Measurements from ENCODE around the gene NAV3. TPM values are rescaled to one million over a fixed set of nuclear protein-coding genes. Genes with fewer than 3 reads are reported as not detected.

The NAV3 gene
- polyA plus RNA-seq, 1 donor from 2014 or later = 36.9 TPM

- TF ChIP-seq RAD21 (conservative IDR thresholded peaks at IDR 0.05) = no peak
- no peak for TF ChIP-seq REST (IDR thresholded peaks at IDR 0.05; ENCODE audit: borderline replicate concordance)
- TF ChIP-seq EP300 (conservative IDR thresholded peaks at IDR 0.05; ENCODE audit: poor library complexity, severe bottlenecking) = no peak
- TF ChIP-seq TAF1 (IDR thresholded peaks at IDR 0.05; ENCODE audit: low read depth) = no peak
- no peak for TF ChIP-seq CTCF (IDR thresholded peaks at IDR 0.05; ENCODE audit: poor library complexity, severe bottlenecking)
- no peak for TF ChIP-seq SMC3 (conservative IDR thresholded peaks at IDR 0.05; ENCODE audit: poor library complexity)
- TF ChIP-seq MXI1 (conservative IDR thresholded peaks at IDR 0.05; ENCODE audit: poor library complexity, severe bottlenecking) = no peak
- TF ChIP-seq POLR2AphosphoS5 (IDR thresholded peaks at IDR 0.05) = no peak
- TF ChIP-seq EZH2 (IDR thresholded peaks at IDR 0.05; ENCODE audit: borderline replicate concordance, insufficient read depth, low read length, poor library complexity, severe bottlenecking) = no peak
- Histone ChIP-seq H3F3A (ENCODE audit: insufficient read depth, low read length, poor library complexity, severe bottlenecking) (no peaks in the 10 kb centered on the region), H3K9me3 (ENCODE audit: low read length) (no peaks in the 10 kb centered on the region), H3K9ac (ENCODE audit: low read length) (no peak overlapping the region), H3K36me3 (ENCODE audit: insufficient read depth, low read length) (no peaks in the 10 kb centered on the region), H3K4me3 (ENCODE audit: low read length) (no peak overlapping the region), H3K27ac (ENCODE audit: low read length) (no peak overlapping the region), H3K27me3 (ENCODE audit: insufficient read depth, low read depth, low read length) (no peaks in the 10 kb centered on the region), H3K9me2 (ENCODE audit: insufficient read depth, low read length) (no peaks in the 10 kb centered on the region), H2AFZ (ENCODE audit: low read depth, low read length) (no peak overlapping the region), H4K20me1 (ENCODE audit: insufficient read depth) (no peaks in the 10 kb centered on the region), H3K79me2 (replicated peaks; ENCODE audit: insufficient read depth, low read length) (no peaks in the 10 kb centered on the region), H3K4me2 (ENCODE audit: low read length) (no peak overlapping the region)
These were observed 77.2 kb downstream of the NAV3 start for GRCh38 chr12:77907936-77908335.

- H3K9me2 ChIP-seq (ENCODE audit: insufficient read depth, low read length) = no peaks in the 10 kb centered on the region
- H3K9ac ChIP-seq (ENCODE audit: low read length) = no peak overlapping the region
- no peaks in the 10 kb centered on the region for H3F3A ChIP-seq (ENCODE audit: insufficient read depth, low read length, poor library complexity, severe bottlenecking)
- no peaks in the 10 kb centered on the region for H3K36me3 ChIP-seq (ENCODE audit: insufficient read depth, low read length)
- no peaks in the 10 kb centered on the region for H3K79me2 ChIP-seq (replicated peaks; ENCODE audit: insufficient read depth, low read length)
- H3K4me2 ChIP-seq (ENCODE audit: low read length) = no peak overlapping the region
- TF ChIP-seq REST (IDR thresholded peaks at IDR 0.05; ENCODE audit: borderline replicate concordance) = no peak
- TF ChIP-seq EZH2 (IDR thresholded peaks at IDR 0.05; ENCODE audit: borderline replicate concordance, insufficient read depth, low read length, poor library complexity, severe bottlenecking) = no peak
- TF ChIP-seq POLR2AphosphoS5 (IDR thresholded peaks at IDR 0.05) = no peak
- TF ChIP-seq EP300 (conservative IDR thresholded peaks at IDR 0.05; ENCODE audit: poor library complexity, severe bottlenecking) = no peak
- TF ChIP-seq MXI1 (conservative IDR thresholded peaks at IDR 0.05; ENCODE audit: poor library complexity, severe bottlenecking) = no peak
- no peak for TF ChIP-seq CTCF (IDR thresholded peaks at IDR 0.05; ENCODE audit: poor library complexity, severe bottlenecking)
- no peak for TF ChIP-seq SMC3 (conservative IDR thresholded peaks at IDR 0.05; ENCODE audit: poor library complexity)
- TF ChIP-seq RAD21 (conservative IDR thresholded peaks at IDR 0.05) = no peak
- no peak for TF ChIP-seq TAF1 (IDR thresholded peaks at IDR 0.05; ENCODE audit: low read depth)
- H3K9me3 ChIP-seq (ENCODE audit: low read length) = no peaks in the 10 kb centered on the region
- no peak overlapping the region for H2AFZ ChIP-seq (ENCODE audit: low read depth, low read length)
- H3K4me3 ChIP-seq (ENCODE audit: low read length) = no peak overlapping the region
- no peaks in the 10 kb centered on the region for H3K27me3 ChIP-seq (ENCODE audit: insufficient read depth, low read depth, low read length)
- no peak overlapping the region for H3K27ac ChIP-seq (ENCODE audit: low read length)
- H4K20me1 ChIP-seq (ENCODE audit: insufficient read depth) = no peaks in the 10 kb centered on the region
These were observed 83.4 kb downstream of the NAV3 start for GRCh38 chr12:77914081-77914488.

Data from neural cell (in vitro differentiated cells).